Measurements from ENCODE around the gene HIGD2B. TPM values are rescaled to one million over a fixed set of nuclear protein-coding genes. Genes with fewer than 3 reads are reported as not detected.
"Not testable (repeated sequence)": the region's sequence is repeated elsewhere in the genome, so short reads cannot be mapped to it uniquely, and the experiment has no call there.

The HIGD2B gene
- total RNA-seq, 4 donors from 2014 or later: not detected

DNA sequence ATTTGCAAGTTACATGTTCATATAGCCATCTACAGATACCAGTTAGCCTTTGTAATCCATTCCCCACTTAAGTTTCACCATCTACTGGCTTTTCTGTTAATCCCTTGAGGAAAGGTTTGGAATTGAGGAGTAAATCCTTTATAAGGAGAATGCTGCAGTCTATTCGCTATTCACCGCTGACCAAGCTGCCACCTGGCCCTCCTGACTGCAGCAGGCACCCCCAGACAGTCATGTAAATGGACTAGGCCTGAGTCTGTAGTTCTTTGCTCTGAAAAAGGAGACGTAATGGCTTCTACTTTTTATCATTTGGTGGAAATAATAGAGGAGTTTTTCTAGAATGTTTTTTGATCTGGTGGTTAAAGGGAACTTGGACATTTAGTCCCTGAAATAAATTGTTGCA lies 3.2 kb downstream of the HIGD2B start:
- DNase-seq (ENCODE audit: extremely low spot score): no peak
- TF ChIP-seq POLR2A (IDR thresholded peaks at IDR 0.05; ENCODE audit: low read depth) (no peak), EP300 (IDR thresholded peaks at IDR 0.05) (no peak), POLR2AphosphoS5 (IDR thresholded peaks at IDR 0.05) (no peak)
- TF ChIP-seq, protein P1, sequence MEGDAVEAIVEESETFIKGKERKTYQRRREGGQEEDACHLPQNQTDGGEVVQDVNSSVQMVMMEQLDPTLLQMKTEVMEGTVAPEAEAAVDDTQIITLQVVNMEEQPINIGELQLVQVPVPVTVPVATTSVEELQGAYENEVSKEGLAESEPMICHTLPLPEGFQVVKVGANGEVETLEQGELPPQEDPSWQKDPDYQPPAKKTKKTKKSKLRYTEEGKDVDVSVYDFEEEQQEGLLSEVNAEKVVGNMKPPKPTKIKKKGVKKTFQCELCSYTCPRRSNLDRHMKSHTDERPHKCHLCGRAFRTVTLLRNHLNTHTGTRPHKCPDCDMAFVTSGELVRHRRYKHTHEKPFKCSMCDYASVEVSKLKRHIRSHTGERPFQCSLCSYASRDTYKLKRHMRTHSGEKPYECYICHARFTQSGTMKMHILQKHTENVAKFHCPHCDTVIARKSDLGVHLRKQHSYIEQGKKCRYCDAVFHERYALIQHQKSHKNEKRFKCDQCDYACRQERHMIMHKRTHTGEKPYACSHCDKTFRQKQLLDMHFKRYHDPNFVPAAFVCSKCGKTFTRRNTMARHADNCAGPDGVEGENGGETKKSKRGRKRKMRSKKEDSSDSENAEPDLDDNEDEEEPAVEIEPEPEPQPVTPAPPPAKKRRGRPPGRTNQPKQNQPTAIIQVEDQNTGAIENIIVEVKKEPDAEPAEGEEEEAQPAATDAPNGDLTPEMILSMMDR (IDR thresholded peaks at IDR 0.05): no peak
- Histone ChIP-seq H3K4me1 (peaks cover 15 to 18% (median 16%) of the 10 kb centered on the region in 4 donors), H3K4me3 (no peak overlapping the region), H3K36me3 (no peaks in the 10 kb centered on the region), H3K27ac (replicated peaks in 1 of 4) (no peak overlapping the region), H3K27me3 (peaks cover 0 to 6% (median 0%) of the 10 kb centered on the region in 4 donors), H3K9me3 (no peaks in the 10 kb centered on the region)
- intact Hi-C loops (cut with DNase I): loop anchor here (10.0 kb wide), 1 partner anchor 208 kb away; the partner anchor contains the start of gene ARIH1
- 87% methylated on average over 3 of the region's 3 CpGs for WGBS

DNA sequence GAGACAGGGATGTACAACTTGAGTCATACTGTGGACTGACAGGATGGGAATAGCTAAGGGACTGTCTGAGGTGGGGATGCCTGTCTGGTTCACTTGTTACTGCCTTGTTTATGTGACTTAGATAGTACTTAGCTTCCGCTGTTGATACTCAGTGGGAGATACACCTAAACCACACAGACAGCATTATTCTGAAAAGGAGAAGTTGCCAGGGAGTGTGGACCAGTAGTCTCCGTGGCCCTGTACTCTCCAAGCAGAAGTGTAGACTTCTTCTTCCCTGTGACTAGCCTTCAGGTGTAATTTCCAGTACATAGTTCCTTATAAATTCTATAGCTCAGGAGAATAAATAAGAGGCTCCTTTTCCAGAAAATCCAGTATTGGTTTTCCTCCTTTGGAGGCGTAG lies 5.1 kb downstream of the HIGD2B start:
- H3K36me3 ChIP-seq: no peaks in the 10 kb centered on the region
- no peak overlapping the region for H3K27ac ChIP-seq (replicated peaks in 1 of 4)
- H3K4me3 ChIP-seq: no peak overlapping the region
- intact Hi-C loops (cut with DNase I): loop anchor here (10.0 kb wide), 1 partner anchor 206 kb away; the partner anchor contains the start of gene ARIH1
- H3K27me3 ChIP-seq: peaks cover 0 to 21% (median 0%) of the 10 kb centered on the region in 4 donors
- TF ChIP-seq EP300 (IDR thresholded peaks at IDR 0.05) (no peak), POLR2A (IDR thresholded peaks at IDR 0.05; ENCODE audit: low read depth) (no peak), POLR2AphosphoS5 (IDR thresholded peaks at IDR 0.05) (no peak)
- TF ChIP-seq, protein P1 (IDR thresholded peaks at IDR 0.05): no peak
- peaks cover 5 to 9% (median 7%) of the 10 kb centered on the region in 4 donors for H3K4me1 ChIP-seq
- no peaks in the 10 kb centered on the region for H3K9me3 ChIP-seq
- no peak for DNase-seq (ENCODE audit: extremely low spot score)
- 55% methylated on average over 3 of the region's 3 CpGs for WGBS

DNA sequence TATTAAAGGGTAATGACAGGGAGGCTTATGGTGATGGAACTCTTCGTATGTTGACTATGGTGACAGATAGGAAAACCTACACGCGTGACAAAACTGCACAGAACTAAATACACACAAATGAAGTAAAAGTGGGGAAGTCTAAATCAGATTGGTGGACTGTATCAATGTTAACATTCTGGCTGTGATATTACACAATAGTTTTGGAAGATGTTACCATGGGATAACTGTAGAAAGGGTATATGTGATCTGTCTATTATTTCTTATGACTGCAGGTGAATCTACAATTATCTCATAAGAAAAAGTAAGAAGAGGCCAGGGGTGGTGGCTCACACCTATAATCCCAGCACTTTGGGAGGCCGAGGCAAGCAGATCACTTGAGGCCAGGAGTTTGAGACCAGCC lies 9.1 kb downstream of the HIGD2B start:
- Histone ChIP-seq H3K27ac (replicated peaks in 1 of 4) (no peak overlapping the region), H3K4me3 (no peak overlapping the region), H3K27me3 (peaks cover 0 to 54% (median 5%) of the 10 kb centered on the region in 4 donors), H3K9me3 (no peaks in the 10 kb centered on the region), H3K36me3 (no peaks in the 10 kb centered on the region), H3K4me1 (no peaks in the 10 kb centered on the region)
- no peak for DNase-seq (ENCODE audit: extremely low spot score)
- TF ChIP-seq POLR2AphosphoS5 (IDR thresholded peaks at IDR 0.05) (no peak), POLR2A (IDR thresholded peaks at IDR 0.05; ENCODE audit: low read depth) (no peak)
- 91% methylated on average over 4 of the region's 4 CpGs for WGBS
- intact Hi-C loops (cut with DNase I): no loop called here

DNA sequence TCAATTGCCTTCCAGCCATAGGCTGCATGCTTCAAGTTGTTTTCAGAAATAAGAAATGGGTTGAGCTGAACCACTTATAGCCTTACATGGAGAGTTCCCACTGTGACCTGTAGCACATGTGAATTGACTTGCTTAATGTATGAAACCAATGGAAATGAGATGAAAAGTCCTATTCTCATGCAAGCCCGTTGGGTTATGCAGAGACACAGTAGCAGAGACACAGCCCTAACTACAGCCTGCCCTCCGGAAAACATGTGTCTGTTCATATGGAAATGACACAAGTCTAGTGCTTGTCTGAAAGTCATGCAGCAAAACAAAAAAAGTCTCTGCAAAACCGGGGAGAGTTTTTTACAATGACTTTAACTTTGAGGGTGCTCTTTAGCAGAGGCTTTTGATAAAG lies 14.5 kb downstream of the HIGD2B start:
- H3K27ac ChIP-seq (replicated peaks in 1 of 4): no peak overlapping the region
- WGBS: 26% methylated on average over 3 of the region's 3 CpGs
- intact Hi-C loops (cut with DNase I): no loop called here

DNA sequence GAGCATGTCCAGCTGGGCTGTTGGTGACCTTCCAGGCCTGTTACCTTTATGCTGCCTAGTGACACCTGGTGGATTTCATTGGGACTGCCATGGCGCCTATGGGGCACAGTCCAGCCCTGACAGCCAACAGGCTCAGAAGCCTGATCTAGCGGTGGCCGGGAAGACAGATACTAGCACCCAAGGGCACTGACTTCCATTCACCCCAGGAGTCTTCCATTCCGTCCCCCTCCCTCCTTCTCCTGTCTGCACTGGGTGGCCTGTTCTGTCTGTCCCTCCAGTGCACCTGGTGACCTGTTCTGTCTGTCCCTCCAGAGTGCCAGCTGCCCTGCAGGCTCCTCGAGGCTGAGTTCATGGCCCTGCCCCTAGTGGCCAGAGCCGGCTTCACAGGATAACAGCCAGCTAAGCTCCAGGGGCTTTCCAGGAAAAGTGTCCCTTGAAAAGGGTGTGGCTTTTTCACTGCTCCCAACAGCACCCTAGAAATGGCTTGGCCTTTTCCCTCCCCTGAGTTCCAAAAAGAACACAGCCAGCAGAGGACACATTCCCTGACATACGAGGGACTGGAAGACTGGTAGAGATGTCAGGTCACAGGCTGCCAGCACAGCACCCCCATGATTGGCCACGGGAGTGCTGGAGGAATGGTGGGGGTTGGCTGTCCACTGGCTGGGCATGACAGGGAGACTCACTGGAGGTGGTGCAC lies 15.2 kb downstream of the HIGD2B start:
- H3K4me1 ChIP-seq; H3K27ac ChIP-seq (replicated peaks in 1 of 4); H3K36me3 ChIP-seq; H3K9me3 ChIP-seq; intact Hi-C loops (cut with DNase I): not testable (repeated sequence)
- peak; percentile 92 for DNase-seq (ENCODE audit: extremely low spot score)
- Histone ChIP-seq H3K27me3 (peaks cover 0 to 41% (median 5%) of the 10 kb centered on the region in 4 donors), H3K4me3 (peak overlapping the region; percentile 29 to 48 (median 34))
- 4% methylated on average over 8 of the region's 8 CpGs for WGBS
- TF ChIP-seq, protein P1 (IDR thresholded peaks at IDR 0.05): peak; percentile 48 to 64 (median 52)

More for the DNA sequence above, 14.5 kb downstream of the HIGD2B start:
- H3K9me3 ChIP-seq: no peaks in the 10 kb centered on the region
- no peak overlapping the region for H3K4me3 ChIP-seq
- DNase-seq (ENCODE audit: extremely low spot score): no peak
- peaks cover 0 to 48% (median 5%) of the 10 kb centered on the region in 4 donors for H3K27me3 ChIP-seq
- H3K4me1 ChIP-seq: peaks cover 6 to 7% (median 6%) of the 10 kb centered on the region in 4 donors
- TF ChIP-seq, protein P1 (IDR thresholded peaks at IDR 0.05): no peak
- no peak for TF ChIP-seq EP300 (IDR thresholded peaks at IDR 0.05)
- TF ChIP-seq POLR2AphosphoS5 (IDR thresholded peaks at IDR 0.05): no peak
- TF ChIP-seq POLR2A (IDR thresholded peaks at IDR 0.05; ENCODE audit: low read depth): no peak
- H3K36me3 ChIP-seq: no peaks in the 10 kb centered on the region

DNA sequence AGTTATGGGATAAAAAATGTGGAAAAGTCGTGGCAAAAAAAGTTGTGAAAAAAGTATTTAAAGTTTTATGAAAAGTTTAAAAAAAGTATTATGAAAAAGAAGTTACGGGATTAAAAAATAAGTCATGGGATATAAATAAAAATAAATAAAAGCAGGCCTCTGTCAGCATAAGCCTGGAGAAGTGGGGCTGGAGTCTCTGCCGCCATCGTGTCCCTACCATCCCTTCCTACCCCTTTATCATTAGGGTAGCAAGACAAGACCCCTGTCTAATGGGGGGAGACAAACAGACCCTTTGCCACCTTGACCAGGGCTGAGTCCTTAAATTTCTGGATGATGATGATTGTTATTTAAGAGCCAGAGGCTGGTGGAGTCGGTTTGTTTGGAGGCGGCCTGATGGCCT lies 16.2 kb downstream of the HIGD2B start:
- H3K27me3 ChIP-seq: peaks cover 0 to 31% (median 5%) of the 10 kb centered on the region in 4 donors
- H3K4me1 ChIP-seq; H3K27ac ChIP-seq (replicated peaks in 1 of 4); DNase-seq (ENCODE audit: extremely low spot score); H3K4me3 ChIP-seq; H3K36me3 ChIP-seq; H3K9me3 ChIP-seq; intact Hi-C loops (cut with DNase I): not testable (repeated sequence)
- WGBS: 97% methylated on average over 3 of the region's 6 CpGs

DNA sequence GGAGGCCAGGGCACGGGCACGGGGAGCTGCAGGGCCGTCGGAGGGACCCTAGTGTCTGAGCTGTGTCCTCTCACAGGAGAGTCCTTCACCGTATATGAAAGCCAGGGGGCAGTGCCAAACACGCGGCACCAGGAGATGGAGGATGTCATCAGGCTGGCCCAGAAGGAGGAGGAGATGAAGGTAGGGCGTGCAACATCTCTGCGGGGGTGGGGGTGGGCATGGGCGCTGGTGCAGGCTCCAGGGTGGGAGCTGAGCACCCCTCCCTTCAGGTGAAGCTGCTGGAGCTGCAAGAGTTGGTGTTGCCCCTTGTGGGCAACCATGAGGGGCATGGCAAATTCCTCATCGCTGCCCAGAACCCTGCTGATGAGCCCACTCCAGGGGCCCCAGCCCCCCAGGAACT lies 20.3 kb downstream of the HIGD2B start:
- H3K36me3 ChIP-seq; H3K27me3 ChIP-seq; H3K4me1 ChIP-seq; H3K4me3 ChIP-seq; intact Hi-C loops (cut with DNase I); H3K27ac ChIP-seq (replicated peaks in 1 of 4); H3K9me3 ChIP-seq; DNase-seq (ENCODE audit: extremely low spot score): not testable (repeated sequence)
- WGBS: 90% methylated on average over 2 of the region's 11 CpGs

DNA sequence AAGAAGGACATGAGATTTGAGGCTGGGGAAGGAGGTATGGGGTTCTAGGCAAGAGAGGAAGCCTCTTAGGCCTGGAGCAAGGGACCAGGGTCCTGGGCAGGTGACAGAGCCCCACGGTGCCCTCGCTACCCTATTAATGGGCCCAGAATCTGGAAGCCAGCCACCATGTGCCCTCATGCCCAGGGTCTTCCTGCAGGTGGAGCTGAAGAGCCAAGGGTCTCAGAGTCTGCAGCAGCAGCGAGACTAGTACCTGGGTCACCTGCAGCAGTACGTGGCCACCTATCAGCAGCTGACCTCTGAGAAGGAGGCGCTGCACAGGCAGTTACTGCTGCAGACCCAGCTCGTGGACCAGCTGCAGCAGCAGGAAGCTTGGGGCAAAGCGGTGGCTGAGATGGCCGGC lies 22.1 kb downstream of the HIGD2B start:
- H3K4me3 ChIP-seq; H3K27me3 ChIP-seq; DNase-seq (ENCODE audit: extremely low spot score); intact Hi-C loops (cut with DNase I); H3K27ac ChIP-seq (replicated peaks in 1 of 4); H3K9me3 ChIP-seq; H3K4me1 ChIP-seq; H3K36me3 ChIP-seq: not testable (repeated sequence)
- no CpG with 5 or more reads among the region's 8 CpGs for WGBS

Data from esophagus muscularis mucosa (tissue), 4 donors.